Erythroblast (primary cell): Measurements from ENCODE around the gene PTDSS2.

Experiments used
- GATA1 ChIP-seq: IDR thresholded peaks from 2 replicates; pipeline ENCODE4 v1.6.1; 2011; ENCODE audit warnings: low read depth, mild to moderate bottlenecking, control low read depth, low read length, moderate library complexity
- POLR2A ChIP-seq: IDR thresholded peaks from 2 replicates; pipeline ENCODE4 v1.6.1; 2011; ENCODE audit warnings: mild to moderate bottlenecking, low read length

GRCh38 chr11:518463-519202 lies 68.6 kb downstream of the PTDSS2 start:
- TF ChIP-seq POLR2A (peak; percentile 38), GATA1 (no peak)
